ENCODE data around the gene ZNF316.

ZNF316 gene

GRCh38 chr7:6701860-6702259 is 64.7 kb downstream of the ZNF316 start:
- no peak for DNase-seq

All from activated CD8-positive, alpha-beta memory T cell treated with anti-CD3 and anti-CD28 coated beads, Interleukin-2, amount 50 U/mL, for 4 hours (primary cell).